IPS DF 4.7 (cell line): ENCODE measurements around the gene KIF1A.

ENCODE experiments used
- DNase-seq: peaks from one replicate; pipeline ENCODE4 v3.0.0-alpha.2; 2013; ENCODE audit warnings: low spot score; ENCODE audit errors: extremely low read depth

KIF1A gene

DNA sequence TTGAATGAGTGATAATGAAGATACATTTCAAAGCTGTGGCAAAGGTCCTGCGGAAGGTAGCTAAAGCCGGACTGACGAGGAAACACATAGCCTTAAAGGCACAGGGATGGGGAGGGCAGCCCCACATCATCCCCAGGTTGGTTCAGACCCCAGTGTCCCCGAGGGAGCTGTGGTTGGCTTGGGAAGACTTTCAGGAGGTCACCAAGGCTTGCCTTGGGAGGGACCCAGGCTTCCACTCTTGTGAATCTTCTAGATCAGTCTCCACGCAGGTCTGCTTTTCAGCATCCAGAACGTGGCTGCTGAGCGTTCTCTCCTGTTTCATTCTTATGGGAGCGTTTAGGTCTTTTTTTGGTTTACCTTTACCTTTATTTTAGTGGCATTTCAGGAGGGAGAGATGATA lies 16.8 kb downstream of the KIF1A start:
- no peak for DNase-seq

DNA sequence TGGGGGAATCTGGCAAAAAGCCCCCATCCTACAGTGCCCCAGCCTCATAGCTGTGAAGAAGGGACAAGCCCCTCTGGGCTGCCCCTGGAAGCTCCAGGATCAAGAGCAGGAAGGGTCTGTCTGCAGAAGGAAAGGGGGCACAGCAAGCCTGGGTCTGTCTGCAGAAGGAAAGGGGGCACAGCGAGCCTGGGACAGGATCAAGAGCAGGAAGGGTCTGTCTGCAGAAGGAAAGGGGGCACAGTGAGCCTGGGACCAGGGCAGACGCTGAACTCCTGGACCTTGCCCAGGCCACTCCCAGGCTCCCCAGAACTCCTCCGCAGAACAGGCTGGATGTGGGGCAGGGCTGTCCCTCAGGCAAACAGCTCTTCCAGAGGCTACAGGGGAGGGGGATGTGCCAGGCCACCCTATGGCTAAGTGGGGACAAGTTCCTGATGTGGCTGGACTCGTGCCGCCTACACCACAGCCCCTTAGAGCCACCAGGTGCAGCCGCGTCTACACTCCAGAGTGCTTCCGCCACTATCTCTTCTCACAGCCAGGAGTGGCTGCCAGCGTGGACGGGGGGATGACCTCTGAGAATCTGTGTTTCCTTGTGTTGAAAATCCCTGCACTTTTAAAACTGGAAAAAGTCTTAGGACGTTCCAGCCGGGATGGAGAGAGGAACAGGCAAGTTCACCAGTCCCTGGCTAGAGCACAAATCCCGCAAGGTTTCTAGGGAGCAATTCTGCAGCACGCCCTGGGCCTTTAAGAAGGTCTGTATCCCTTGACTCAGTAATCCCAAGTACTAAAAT lies 20.8 kb downstream of the KIF1A start:
- DNase-seq, result no peak

DNA sequence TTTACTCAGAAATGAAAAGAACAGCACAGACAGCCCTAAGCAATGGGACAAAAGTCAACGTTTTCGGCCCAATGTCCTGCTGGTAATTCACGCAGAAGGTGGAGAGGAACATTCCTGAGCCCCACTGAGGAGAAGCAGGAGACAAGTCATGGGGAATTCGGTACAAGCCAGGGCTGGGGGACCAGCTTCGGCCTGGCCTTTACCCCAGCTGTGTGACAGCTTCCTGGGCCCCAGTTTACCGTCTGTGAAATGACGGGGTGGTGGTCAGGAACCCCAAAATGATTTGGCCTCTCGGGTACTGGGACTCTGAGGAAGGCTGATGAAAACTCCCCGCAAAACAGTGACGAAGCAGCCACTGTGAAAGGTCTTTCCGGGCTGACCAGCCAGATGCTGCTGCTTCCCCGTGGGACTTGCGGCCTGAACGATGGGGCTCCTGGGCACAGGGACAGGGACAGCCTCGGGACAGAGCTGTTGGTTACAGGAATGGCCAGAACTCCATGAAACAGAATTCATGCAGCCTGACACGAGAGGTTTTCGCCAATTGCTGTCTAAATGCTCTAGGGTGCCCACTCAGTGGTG lies 21.6 kb downstream of the KIF1A start:
- no peak for DNase-seq

DNA sequence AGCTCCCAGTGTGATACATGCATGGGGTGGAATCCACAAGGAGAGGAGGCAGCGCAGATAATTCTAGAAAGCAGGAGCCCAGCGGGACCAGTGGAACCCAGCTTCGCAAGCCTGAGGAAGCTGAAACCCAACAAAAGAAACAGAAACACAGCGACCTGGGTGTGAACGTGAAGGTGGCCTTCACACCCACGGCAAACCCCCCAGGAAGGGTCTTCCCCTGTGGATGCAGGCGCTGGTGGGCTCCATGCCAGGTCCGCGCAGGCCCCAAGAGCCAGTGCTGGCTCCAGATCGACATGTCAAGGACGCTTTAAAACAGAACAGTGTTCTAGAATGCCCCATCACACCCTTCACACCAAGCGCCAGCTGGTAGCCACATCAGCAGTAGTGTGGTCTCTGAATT lies 22.1 kb downstream of the KIF1A start:
- no peak for DNase-seq

DNA sequence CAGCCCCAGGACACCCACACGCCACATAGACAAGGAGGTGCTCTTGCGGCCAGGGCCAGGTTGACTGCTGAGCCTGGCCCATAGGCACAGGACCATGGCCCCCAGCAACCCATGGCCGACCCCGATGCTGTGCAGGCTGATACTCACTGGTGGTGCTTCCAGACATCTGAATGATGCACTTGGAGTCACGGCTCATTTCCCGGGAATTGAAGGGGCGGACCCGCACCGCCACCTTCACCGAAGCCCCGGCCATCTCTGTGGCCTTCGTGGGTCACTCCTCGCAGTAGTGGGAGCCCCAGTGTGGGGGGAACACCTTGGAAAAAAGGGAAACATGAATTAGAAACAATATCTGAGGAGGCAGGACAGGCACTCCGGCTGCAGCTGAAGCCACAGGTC lies 22.5 kb downstream of the KIF1A start:
- DNase-seq, result no peak

DNA sequence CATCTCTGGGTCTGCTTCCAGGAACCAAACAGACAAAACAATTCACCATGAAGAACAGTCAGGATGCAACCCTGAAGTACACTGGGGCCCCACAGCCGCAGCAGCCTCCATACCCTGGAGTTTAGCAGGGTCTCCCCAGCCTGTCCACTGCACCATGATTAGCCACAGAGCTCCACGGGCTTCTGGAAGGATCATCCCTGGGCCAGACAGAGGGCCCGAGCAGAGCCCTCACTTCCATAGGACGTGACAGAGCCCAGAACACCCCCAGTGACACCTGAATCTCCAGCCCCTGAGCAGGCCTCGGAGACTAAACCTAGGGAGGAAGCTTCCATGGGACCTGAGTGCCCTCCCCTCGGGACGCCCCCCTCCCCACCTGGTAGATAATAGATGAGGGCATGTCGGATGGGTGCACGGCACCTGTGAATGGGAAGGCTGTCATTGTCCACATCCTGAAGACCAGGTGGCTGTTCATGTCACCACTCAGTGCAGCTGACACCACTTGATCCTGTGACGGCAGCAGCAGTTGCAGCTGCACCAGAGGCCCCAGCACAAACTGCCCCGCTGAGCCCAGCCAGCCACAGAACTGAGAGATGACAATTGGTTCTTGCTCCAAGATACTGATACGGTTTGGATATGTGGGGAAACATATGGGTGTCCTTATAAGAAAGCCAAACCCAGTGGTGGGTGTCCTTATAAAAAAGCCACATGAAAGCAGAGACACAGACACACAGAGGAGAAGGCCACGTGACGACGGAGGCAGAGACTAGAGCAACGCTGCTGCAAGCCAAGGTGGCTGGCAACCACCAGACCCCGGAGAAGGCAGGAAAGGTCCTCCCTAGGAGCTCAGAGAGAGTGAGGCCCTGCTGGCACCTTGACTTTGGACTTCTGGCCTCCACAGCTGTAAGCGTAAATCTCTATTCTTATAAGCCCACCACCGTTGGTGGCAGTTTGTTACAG lies 23.2 kb downstream of the KIF1A start:
- no peak for DNase-seq

DNA sequence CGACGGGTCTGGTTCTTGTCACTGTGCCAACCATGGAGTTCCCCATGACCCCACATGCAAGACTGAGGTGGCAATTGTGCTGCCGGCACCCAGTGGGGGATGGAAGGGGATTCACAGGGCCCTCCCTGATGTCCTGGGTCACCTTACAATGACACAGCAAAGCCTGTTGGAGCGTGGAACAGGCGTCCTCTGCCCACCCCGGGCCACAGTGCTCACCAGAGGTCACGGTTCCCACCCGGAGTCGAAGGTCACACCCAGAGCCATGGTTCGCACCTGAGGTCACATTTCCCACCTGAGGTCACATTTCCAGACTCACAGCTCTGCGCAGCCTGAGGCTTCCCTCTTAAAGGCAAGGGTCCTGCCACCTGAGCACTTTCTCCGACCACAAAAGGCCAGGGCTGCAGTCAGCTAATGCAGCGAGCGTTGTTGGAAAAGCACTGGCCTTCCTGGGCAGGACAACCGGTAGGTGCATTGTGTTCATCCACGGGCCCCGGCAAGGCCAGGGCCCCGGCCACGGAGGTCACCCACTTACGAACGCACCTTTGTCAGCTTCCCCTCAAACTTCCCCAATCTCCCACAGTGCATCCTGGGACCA lies 24.0 kb downstream of the KIF1A start:
- no peak for DNase-seq

DNA sequence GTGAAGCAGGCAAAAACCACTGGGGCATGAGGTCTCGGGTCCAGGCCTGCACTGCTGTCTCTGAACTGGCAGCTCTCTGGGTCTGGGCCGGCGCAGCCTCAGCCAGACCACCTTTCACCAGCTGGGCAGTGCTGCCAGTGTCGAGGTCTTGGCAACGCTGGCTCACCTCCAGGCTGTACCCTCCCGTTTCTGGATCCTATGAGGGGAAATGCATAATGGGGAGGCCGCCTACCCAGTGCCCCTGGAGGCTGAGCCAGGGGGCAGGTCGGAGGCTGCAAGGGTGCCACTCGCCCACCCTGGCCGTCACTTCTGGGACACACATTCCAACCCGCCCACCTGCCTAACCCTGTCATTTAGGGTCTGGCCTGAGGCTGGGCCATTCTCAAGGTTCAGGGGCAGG lies 24.6 kb downstream of the KIF1A start:
- no peak for DNase-seq

DNA sequence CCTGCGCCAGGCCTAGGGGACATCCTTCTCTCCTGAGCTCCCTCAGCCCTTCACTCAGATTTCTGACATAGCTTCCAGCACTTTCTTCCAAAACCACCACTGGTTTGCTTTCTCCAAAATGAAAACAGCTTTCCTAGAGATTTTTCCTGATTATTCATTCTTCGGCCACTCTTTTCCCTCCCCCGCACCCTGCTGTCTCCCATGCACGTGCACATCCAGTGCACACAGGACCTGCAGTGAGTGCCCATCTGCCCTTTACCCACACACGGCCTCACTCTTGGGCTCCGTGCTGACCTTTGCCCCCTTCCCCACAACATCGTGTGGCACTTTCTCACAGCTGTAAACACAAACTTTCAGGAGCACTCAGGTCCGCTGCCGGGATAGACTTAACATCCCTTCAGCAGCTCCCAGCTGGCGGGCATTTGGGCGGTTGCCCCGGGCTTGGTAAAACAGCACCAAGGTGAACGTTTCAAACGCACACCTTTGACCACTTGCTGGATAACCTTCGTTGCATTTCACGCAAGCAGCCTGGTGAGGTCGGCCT lies 25.8 kb downstream of the KIF1A start:
- DNase-seq, result no peak

DNA sequence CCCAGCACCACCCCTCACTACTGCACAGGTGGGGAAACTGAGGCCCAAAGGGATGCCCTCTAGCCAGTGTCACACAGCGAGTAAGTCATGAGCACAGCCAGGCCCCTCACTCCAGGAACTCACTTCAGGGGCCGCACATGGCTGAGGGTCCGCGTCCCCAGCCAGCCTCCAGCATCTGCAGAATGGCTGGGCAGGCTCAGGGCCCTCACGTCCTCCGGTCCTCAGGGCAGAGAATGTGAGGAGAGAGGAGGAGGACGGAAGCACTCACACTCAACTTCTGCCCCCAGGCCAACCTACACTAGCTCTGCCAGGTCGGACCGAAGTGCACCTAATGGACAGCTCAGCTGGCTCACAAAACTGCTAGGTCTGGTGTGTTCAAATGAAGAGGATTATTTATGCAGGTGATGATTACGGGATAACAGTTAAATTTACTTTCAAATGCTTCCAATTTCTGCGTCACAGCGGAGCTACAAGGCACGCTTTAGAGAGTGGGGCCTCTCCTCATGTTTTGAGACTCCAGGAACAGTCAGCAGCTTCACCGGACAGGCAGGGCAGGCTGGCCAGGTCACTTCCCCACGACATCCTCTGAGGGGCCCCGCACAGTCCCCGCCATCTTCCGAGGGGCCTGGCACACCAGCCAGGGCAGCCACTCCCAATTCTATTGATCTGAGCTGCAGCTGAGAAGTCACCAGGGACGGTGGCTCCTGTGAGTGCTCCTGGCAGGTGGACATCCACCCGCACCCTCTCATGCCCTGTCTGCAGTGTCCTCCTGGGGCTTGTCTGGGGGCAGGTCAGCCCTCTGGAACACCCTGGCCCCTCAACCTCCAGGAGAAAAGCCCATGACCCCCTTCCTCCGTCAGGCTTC lies 26.5 kb downstream of the KIF1A start:
- DNase-seq, result no peak

DNA sequence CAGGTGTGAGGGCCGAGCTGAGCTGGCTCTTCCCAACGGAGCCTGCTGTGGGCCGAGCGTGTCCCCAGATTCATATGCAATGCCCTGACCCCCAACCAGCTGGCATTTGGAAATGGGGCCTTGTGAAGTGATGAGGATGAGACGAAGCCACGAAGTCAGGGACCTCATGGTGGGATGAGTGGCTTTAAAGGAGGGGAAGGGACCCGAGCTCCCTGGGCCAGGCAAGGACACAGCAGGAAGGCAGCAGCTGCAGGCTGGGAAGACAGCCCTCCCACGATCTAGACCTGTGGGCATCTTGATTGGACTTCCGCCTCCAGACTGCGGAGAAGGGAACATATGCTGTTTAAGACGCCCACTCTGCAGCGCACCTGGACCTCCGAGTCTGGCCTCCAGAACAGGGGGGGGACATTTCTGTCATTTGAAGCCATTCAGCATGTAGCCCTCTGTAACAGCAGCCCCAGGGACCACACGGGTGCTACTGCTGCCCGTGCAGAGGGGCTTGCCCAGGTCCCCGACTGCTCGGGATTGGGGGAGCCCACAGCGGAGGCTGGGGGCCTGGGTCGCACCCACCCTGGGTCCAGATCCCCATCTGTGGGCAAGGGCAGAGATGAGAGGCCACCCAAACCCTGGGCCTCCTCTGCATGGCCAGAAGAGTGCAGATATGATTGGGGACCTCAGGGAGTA lies 27.2 kb downstream of the KIF1A start:
- no peak for DNase-seq

DNA sequence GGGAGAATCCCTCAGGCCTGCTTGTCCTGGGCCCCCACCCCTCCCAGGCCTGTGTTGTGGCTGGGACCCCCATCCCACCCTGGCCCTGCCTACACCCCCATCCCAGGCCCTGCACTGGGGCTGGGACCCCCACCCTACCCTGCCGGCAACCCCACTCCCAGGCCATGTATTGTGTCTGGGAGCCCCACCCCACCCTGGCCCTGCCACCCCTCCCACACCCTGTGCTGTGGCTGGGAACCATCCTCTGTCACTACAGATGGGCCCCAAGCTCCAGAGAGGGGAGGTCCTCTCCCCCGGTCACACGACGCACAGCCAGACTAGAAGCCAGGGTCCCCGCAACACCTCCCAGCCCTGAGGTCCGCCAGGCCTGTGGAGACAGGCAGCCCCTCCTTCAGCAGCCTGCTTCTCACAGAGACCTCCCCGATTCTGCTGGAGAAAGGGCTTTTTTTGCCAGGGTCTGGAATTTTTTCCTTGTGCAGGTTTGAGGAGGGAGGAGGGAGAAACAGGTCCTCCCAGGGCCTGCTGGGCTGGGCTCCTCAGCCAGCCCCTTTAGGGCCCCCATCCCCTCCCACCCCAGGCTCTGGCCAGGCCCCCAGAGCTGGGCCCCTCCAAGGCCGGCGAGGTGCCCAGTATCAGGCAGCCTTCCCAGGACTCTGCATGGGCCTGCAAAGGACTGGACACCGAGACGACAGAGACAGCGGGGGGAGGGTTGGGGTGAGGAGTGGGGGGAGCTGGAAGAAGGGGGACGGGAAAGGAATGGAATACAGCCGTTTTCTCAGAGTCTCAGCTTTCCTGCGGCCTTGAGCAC lies 28.0 kb downstream of the KIF1A start:
- no peak for DNase-seq

DNA sequence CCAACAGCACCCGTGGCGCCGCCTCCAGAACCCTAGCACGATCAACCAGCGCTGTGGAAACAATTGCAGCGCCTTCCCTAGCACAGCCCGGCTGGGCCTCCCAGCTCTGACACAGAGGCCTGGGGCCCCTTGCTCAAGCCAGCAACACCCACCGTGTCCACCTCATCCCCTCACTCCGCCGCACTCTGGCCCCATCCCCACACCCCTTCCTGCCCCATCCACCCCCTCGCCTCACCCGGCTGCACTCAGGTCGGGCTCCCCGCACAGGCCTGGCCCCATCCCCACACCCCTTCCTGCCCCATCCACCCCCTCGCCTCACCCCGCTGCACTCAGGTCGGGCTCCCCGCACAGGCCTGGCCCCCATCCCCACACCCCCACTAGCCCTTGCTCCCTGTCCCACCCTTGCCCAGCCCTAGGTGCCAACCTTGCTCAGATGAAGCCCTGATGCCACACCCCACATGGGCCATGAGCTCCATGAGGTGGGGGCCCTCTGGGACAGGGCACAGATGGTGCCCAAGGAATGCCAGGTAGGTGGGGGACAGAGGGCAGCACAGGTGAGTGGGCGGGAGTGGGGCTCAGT lies 28.7 kb downstream of the KIF1A start:
- no peak for DNase-seq

DNA sequence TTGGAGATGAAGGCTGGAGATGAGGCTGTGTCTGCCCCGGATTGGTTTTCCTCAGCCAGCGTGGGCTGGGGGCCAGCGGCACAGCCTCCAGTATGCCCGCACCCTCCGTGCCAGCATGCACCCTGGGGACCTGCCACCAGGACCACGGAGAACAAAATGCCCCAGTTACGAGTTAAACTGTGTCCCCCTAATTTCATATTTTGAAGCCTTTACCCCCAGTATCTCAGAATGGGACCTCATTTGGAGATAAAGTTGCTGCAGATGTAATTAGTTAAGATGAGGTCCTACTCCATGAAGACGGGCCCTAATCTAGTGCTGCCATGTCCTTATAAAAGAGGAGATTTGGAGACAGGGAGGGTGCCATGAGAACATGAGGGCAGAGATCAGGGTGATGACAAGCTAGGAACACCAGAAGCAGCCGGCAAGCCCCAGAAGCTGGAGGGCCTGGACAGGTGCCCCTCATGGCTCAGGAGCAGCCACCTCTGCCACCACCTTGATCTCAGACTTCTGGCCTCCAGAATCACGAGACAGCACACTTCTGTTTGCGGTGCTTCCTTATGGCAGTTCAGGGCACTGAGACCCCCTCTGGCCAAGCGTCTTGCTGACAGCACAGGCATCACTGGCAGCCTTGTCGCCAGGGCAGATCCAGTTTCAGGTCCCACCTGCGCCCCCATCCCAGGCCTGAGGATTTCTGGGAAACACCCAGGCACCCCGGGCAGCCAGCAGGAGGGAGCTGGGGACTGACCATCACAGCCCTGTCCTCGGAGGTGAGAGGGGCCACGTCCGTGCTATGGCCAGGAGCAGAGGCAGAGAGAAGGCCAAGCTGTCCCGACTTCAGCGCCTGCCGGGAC lies 29.4 kb downstream of the KIF1A start:
- DNase-seq, result no peak

DNA sequence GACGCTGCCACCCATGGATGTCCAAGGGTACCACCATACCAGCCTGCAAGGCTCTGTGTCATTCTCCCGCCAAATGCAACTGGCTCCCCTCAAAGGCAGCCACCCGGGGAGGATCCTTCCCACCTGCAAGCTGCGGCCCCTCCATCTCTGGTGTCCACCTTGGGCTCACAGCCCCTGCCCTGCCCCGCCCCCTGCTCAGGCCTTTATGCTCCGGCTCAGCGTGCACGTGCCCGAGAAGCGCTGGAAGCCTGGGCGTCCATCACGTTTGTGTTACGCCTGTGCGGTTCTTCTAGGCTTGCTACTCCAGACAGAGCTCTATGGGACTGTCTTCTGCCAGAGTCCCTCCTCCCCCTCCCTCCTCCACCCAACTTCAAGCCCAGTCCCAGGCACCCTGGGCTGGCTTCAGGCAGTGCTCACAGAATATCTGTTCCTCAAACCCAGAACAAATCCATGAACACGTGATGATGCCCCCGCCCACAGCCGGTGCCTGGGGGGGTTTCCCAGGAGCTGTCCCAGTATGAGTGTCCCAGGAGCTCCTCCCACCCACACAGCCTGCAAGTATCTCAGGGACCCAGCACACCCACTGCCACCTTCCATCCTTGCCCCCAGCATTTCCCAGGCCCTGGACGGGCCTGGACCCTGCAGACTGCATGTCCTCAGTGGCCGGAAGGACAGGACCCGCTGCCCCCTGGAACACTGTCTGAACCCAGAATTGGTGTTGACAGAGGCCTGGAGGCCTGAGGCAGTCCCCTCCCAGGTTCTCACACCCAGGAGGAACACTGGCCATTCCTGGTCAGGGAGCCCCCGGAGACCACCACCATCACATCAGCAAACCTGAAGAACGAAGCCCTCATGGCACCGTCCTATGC lies 30.3 kb downstream of the KIF1A start:
- no peak for DNase-seq

DNA sequence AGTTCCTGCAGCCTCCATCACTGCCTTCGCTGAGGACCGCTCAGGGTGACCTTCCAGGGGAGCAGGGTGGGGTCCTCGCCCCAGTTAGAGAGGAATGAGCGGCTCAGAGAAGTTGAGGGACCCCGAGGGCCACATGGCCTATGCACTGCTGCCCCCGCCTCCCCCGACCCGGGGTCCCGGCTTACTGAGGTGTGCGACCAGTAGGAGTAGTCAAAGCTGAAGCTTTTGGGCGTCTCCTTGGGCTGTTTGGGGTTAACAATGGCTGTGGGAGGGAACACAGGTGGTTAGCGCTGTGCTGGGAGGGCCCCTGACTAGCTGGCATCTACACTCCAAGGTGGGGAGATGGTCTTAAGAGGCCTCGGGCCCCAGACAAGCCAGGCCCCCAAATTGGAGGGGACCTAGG lies 31.0 kb downstream of the KIF1A start:
- DNase-seq, result no peak

DNA sequence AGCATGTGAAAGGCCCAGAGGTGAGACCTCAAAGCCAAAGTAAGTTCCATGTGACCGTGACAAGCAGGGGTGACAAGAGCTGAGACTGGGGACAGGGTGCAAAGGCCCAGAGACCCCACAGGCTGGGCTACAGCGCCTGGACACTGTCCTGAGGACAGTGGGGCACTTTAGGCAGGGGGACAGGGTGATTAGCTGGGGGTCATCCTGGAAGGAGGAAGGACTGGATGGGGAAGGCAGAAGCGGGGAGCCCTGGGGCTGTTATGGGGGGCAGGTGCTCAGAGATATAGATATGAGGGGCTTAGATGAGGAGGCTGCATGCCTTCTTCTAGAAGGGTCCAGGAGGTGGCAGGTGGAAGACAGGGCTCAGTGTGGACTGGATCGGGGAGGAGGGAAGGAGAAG lies 31.5 kb downstream of the KIF1A start:
- no peak for DNase-seq
